ENCODE data around the gene PLA2G4E. TPM values are rescaled to one million over a fixed set of nuclear protein-coding genes. Genes with fewer than 3 reads are reported as not detected.

Gene PLA2G4E
- total RNA-seq, 1 donor, result not detected

DNA sequence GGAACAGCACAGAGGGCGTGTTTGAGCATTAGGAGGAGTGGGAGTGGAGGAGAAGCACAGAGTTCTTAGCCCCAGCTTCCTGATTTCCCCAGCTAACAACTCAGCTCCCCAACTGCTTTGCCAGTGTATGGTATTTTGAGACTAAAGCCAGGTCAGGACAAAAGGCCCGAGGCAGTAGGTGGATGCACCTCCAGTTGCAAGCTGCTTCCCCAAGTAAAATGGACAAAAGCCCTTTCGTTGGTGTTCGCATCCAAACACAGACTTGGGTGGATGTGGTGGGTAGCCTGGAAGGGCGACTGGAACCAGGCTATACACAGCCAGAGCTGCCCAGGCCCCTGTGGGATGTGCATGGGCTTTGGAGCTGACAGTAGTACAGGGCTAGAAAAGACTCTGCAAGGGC, 36.2 kb downstream of the PLA2G4E start:
- no peak for DNase-seq (ENCODE audit: low read depth)
- H3K4me3 ChIP-seq (ENCODE audit: low read depth, low read length), result no peak overlapping the region
- no peak for TF ChIP-seq CTCF (IDR thresholded peaks at IDR 0.05; ENCODE audit: insufficient read depth, low read depth, low read length)

DNA sequence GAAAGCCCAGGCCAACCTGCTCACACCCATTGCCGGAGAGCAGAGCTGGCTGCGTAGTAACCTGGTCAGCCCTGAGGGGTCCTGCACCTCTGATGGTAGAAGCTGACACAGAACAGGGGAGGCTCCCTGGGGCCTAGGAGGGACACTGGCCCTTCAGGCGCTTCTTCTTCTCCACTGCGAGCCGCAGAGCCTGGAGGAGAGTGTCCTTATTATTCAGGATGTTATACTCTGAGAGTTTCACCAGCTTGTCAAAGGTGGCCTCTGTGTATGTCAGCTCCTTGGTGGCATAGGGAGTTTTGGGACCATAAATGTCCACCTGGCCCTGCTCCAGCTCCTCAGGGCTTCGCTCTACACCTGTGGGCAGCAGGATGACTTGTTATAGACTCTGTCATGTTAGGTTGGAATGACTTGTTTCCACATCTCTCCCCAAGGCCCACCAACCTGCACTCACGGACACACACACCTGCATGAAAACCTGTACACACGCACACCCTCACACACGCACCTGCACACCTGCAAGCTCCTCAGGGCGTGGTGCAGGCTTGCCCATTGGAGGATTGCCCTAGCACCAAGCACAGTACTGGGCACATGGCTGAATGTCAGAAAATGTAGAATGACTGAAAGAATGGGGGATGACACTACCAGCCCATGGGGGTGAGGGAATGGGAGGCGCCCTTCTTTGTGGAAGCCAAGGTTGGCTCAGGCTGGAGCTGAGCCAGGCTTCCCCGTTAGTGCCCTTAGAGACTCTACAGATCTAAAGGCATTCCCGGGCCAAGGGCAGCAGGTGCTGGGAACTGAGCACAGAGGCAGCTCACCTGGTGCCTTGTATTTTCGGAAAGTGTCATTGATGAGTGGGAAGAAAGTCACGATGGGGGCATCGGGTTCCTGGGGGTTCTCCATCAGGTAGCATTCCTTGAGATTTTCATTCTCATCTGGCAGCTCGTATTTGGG, 36.9 kb downstream of the PLA2G4E start:
- no peak for TF ChIP-seq CTCF (IDR thresholded peaks at IDR 0.05; ENCODE audit: insufficient read depth, low read depth, low read length)
- DNase-seq (ENCODE audit: low read depth), result no peak
- H3K4me3 ChIP-seq (ENCODE audit: low read depth, low read length), result no peak overlapping the region

- no peak for DNase-seq (ENCODE audit: low read depth)
- TF ChIP-seq CTCF (IDR thresholded peaks at IDR 0.05; ENCODE audit: insufficient read depth, low read depth, low read length), result no peak
- H3K4me3 ChIP-seq (ENCODE audit: low read depth, low read length), result no peak overlapping the region
Observed at GRCh38 chr15:41983221-41983620, 37.6 kb downstream of the PLA2G4E start.

DNA sequence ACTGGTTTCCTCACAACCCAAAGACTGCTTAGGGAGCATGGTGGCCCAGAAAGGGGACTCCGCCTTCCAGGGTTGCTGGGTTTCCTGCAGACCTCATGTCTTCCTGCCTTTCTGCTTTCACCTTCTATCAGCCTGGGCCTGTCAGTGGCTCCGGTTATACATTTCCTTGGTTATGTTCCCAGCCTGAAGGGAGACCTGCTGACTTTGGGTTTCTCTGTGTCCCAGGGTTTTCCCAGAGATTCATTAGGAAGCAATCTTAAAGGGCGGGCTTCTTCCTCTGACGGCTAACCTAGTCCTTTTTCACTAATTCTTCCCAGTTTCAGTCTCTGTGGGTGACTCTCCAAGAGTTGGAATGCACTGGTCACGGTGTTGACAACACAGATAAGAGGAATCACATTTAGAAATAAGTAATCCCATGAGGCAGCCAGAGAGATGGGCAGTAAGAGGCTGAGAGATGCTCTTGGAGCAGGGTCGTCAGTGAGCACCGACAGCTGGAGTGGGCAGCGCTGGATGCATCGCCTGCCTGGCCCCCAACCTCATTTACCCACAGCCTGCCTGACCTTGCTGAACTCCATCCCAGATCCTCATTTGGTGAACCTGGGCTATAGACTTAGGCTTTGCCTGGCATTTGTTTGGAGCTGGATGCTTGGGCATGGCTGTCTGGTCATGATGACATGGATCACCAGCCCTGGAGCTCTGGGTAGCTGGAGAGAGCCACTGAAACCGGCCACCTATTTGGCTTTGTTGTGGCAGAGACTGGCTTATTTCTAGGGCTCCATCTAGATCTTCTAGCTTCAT, 38.5 kb downstream of the PLA2G4E start:
- DNase-seq (ENCODE audit: low read depth), result no peak

GRCh38 chr15:41981371-41982132, 39.3 kb downstream of the PLA2G4E start:
- TF ChIP-seq CTCF (IDR thresholded peaks at IDR 0.05; ENCODE audit: insufficient read depth, low read depth, low read length), result no peak
- DNase-seq (ENCODE audit: low read depth), result peak; percentile 27
- no peak overlapping the region for H3K4me3 ChIP-seq (ENCODE audit: low read depth, low read length)

More for the DNA sequence above, 38.5 kb downstream of the PLA2G4E start:
- no peak for TF ChIP-seq CTCF (IDR thresholded peaks at IDR 0.05; ENCODE audit: insufficient read depth, low read depth, low read length)
- no peak overlapping the region for H3K4me3 ChIP-seq (ENCODE audit: low read depth, low read length)

- no peak overlapping the region for H3K4me3 ChIP-seq (ENCODE audit: low read depth, low read length)
- DNase-seq (ENCODE audit: low read depth), result no peak
- TF ChIP-seq CTCF (IDR thresholded peaks at IDR 0.05; ENCODE audit: insufficient read depth, low read depth, low read length), result no peak
Observed at GRCh38 chr15:41980654-41981323, 40.1 kb downstream of the PLA2G4E start.

Measured in fibroblast of villous mesenchyme (primary cell).